GM23338 (cell line): ENCODE data around the gene LMBR1. TPM values are rescaled to one million over a fixed set of nuclear protein-coding genes. Genes with fewer than 3 reads are reported as not detected.

Source experiments
- ATAC-seq: fragments of 200-7000 bp; cut with Tn5 transposase; 3 replicates; pipeline ENCODE4 v1.9.1; 2020
- DNase-seq: peaks from one replicate; pipeline ENCODE4 v3.0.0-alpha.2; 2015; ENCODE audit warnings: low spot score
- H2AFZ ChIP-seq: fragments of 200-600 bp; sonication (generic); 2 replicates; pipeline ENCODE4 v1.8.0; 2016; ENCODE audit warnings: antibody characterized with exemption, mild to moderate bottlenecking, moderate library complexity
- H3F3A ChIP-seq: fragments of 200-600 bp; sonication (generic); replicated peaks from 2 replicates; pipeline ENCODE4 v1.8.0; 2017; ENCODE audit warnings: antibody characterized with exemption, mixed run types, low read depth
- H3K27ac ChIP-seq: fragments of 200-600 bp; sonication (generic); 2 replicates; pipeline ENCODE4 v1.6.1; 2016; ENCODE audit warnings: low read depth
- H3K27me3 ChIP-seq: fragments of 200-600 bp; sonication (generic); 2 replicates; pipeline ENCODE4 v1.8.0; 2016; ENCODE audit warnings: mild to moderate bottlenecking, mixed run types, moderate library complexity; ENCODE audit not compliant: insufficient read depth
- H3K36me3 ChIP-seq: fragments of 200-600 bp; sonication (generic); 2 replicates; pipeline ENCODE4 v1.8.0; 2016; ENCODE audit warnings: mild to moderate bottlenecking; ENCODE audit not compliant: insufficient read depth
- H3K4me1 ChIP-seq: fragments of 200-600 bp; sonication (generic); 2 replicates; pipeline ENCODE4 v1.8.0; 2016; ENCODE audit warnings: mild to moderate bottlenecking, moderate library complexity; ENCODE audit not compliant: insufficient read depth
- H3K4me2 ChIP-seq: fragments of 200-600 bp; sonication (generic); 2 replicates; pipeline ENCODE4 v1.7.1; 2017; ENCODE audit warnings: mixed run types
- H3K4me3 ChIP-seq: fragments of 200-600 bp; sonication (generic); 2 replicates; pipeline ENCODE4 v1.6.1; 2016; ENCODE audit warnings: mixed run types
- H3K79me2 ChIP-seq: fragments of 200-600 bp; sonication (generic); replicated peaks from 2 replicates; pipeline ENCODE4 v1.8.0; 2017; ENCODE audit warnings: mild to moderate bottlenecking; ENCODE audit not compliant: insufficient read depth
- H3K9me2 ChIP-seq: fragments of 200-600 bp; sonication (generic); 2 replicates; pipeline ENCODE4 v1.8.0; 2017; ENCODE audit not compliant: insufficient read depth
- H4K20me1 ChIP-seq: fragments of 200-600 bp; sonication (generic); replicated peaks from 2 replicates; pipeline ENCODE4 v1.8.0; 2017; ENCODE audit warnings: mild to moderate bottlenecking; ENCODE audit not compliant: insufficient read depth
- H3K27ac Mint-ChIP-seq: 2 replicates; pipeline ENCODE4 v1.8.0; 2020; ENCODE audit warnings: inconsistent platforms, mild to moderate bottlenecking, moderate library complexity, mixed read lengths
- H3K27me3 Mint-ChIP-seq: 3 replicates; pipeline ENCODE4 v1.8.0; 2022; ENCODE audit warnings: low read depth, mild to moderate bottlenecking, moderate library complexity, mixed read lengths, inconsistent platforms; ENCODE audit not compliant: insufficient read depth, poor library complexity
- H3K36me3 Mint-ChIP-seq: 3 replicates; pipeline ENCODE4 v1.8.0; 2021; ENCODE audit warnings: low read depth, mild to moderate bottlenecking, inconsistent platforms, moderate library complexity, mixed read lengths
- H3K4me1 Mint-ChIP-seq: 3 replicates; pipeline ENCODE4 v1.8.0; 2020; ENCODE audit warnings: mild to moderate bottlenecking, inconsistent platforms, mixed read lengths
- H3K4me3 Mint-ChIP-seq: 3 replicates; pipeline ENCODE4 v1.8.0; 2021; ENCODE audit warnings: moderate library complexity, mild to moderate bottlenecking, inconsistent platforms, mixed read lengths
- H3K9me3 Mint-ChIP-seq: 3 replicates; pipeline ENCODE4 v1.8.0; 2020; ENCODE audit warnings: moderate library complexity, mild to moderate bottlenecking, inconsistent platforms, mixed read lengths
- EZH2 ChIP-seq: fragments of 200-600 bp; sonication (generic); IDR thresholded peaks from one replicate; pipeline ENCODE4 v1.8.0; 2017; ENCODE audit warnings: antibody characterized with exemption, mild to moderate bottlenecking, low read depth; ENCODE audit not compliant: unreplicated experiment
- EZH2phosphoT487 ChIP-seq: fragments of 200-600 bp; sonication (generic); IDR thresholded peaks from one replicate; pipeline ENCODE4 v1.8.1; 2018; ENCODE audit warnings: antibody characterized with exemption; ENCODE audit not compliant: unreplicated experiment
- JUNB ChIP-seq: IDR thresholded peaks from one replicate; pipeline ENCODE4 v1.6.1; 2016; ENCODE audit warnings: antibody characterized with exemption; ENCODE audit not compliant: unreplicated experiment
- NANOG ChIP-seq: IDR thresholded peaks from 2 replicates; pipeline ENCODE4 v1.6.1; 2016; ENCODE audit warnings: antibody characterized with exemption, borderline replicate concordance
- POLR2AphosphoS5 ChIP-seq: IDR thresholded peaks from 2 replicates; pipeline ENCODE4 v1.6.1; 2016; ENCODE audit warnings: antibody characterized with exemption, low read depth
- STAT1 ChIP-seq: IDR thresholded peaks from one replicate; pipeline ENCODE4 v1.6.1; 2016; ENCODE audit warnings: antibody characterized with exemption; ENCODE audit not compliant: unreplicated experiment
- ZNF331 ChIP-seq: fragments of 250-450 bp; sonication (Bioruptor Pico); IDR thresholded peaks from 2 replicates; pipeline ENCODE4 v1.5.0; 2020; ENCODE audit warnings: low read depth, mild to moderate bottlenecking, moderate library complexity
- polyA plus RNA-seq: library from polyadenylated mRNA; unstranded; fragments of >200 nt; fragmentation: Nextera tagmentation; extraction: Ambion mirVana; gene quantifications from 2 replicates; pipeline ENCODE4 v1.2.1, GENCODE V29; 2016
- total RNA-seq: library from RNA; depleted of rRNA; stranded (reverse); fragments of >200 nt; shearing (Covaris generic); gene quantifications from 2 replicates; pipeline ENCODE4 v1.2.3, GENCODE V29; 2014
- TF ChIP-seq, protein P1 (sequence below), 2 experiments: fragments of 200-600 bp in 1 of 2; sonication (generic) in 1 of 2; conservative IDR thresholded peaks; 2 replicates each; pipeline versions ENCODE4 v1.5.1 to v1.6.1; 2016 to 2017; ENCODE audit warnings: antibody characterized with exemption in 2 of 2, low read depth in 2 of 2, mild to moderate bottlenecking in 2 of 2, moderate library complexity in 1 of 2
- TF ChIP-seq, protein P2 (sequence below): IDR thresholded peaks from 2 replicates; pipeline ENCODE4 v1.6.1; 2016; ENCODE audit warnings: antibody characterized with exemption
- TF ChIP-seq, protein P3 (sequence below): IDR thresholded peaks from one replicate; pipeline ENCODE4 v1.6.1; 2018; ENCODE audit warnings: antibody characterized with exemption; ENCODE audit not compliant: unreplicated experiment

The LMBR1 gene
- total and polyA plus RNA-seq, 2 experiments from 2014 or later, result 21.8 to 90.1 TPM

DNA sequence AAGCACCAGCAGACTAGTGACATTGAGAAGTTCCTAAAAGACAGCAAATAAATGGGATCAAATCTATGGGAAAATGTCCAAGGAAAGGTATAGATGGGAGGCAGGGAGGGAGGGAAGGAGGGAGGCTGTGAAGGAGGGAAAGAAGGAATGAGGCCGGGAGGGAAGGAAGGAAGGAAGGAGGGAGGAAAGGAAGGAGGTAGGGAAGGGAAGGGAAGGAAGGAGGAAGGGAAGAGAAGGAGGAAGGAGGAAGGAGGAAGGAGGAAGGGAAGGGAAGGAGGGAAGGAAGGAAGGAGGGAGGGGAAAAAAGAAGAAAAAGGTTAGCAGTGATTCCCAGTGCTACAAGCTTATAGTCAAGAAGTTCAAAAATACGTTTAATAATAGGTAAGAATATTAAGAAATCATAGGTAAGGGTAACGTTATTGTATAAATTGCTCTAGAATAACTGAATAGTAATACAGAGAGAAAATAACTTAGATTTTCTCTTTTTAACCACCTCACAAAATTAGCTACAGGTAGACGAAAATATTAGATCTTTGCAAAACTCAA lies 106.9 kb downstream of the LMBR1 start:
- no peaks in the 10 kb centered on the region for H3K27me3 Mint-ChIP-seq
- Histone ChIP-seq H2AFZ (no peak overlapping the region), H3K27ac (no peak overlapping the region), H3K4me2 (no peak overlapping the region), H3K4me3 (no peak overlapping the region), H4K20me1 (no peaks in the 10 kb centered on the region), H3F3A (no peaks in the 10 kb centered on the region), H3K4me1 (peaks cover 17% of the 10 kb centered on the region), H3K9me2 (no peaks in the 10 kb centered on the region; the same call in 1 of the 2 replicates), H3K36me3 (no peaks in the 10 kb centered on the region), H3K79me2 (no peaks in the 10 kb centered on the region), H3K27me3 (no peaks in the 10 kb centered on the region)
- ATAC-seq (no peak), DNase-seq (no peak)
- H3K9me3 Mint-ChIP-seq, result no peaks in the 10 kb centered on the region
- no peak overlapping the region for H3K27ac Mint-ChIP-seq
- peaks cover 5% of the 10 kb centered on the region; the same call in 1 of the 3 replicates for H3K36me3 Mint-ChIP-seq
- H3K4me3 Mint-ChIP-seq, result no peak overlapping the region
- peaks cover 22% of the 10 kb centered on the region for H3K4me1 Mint-ChIP-seq
- TF ChIP-seq, protein P1, sequence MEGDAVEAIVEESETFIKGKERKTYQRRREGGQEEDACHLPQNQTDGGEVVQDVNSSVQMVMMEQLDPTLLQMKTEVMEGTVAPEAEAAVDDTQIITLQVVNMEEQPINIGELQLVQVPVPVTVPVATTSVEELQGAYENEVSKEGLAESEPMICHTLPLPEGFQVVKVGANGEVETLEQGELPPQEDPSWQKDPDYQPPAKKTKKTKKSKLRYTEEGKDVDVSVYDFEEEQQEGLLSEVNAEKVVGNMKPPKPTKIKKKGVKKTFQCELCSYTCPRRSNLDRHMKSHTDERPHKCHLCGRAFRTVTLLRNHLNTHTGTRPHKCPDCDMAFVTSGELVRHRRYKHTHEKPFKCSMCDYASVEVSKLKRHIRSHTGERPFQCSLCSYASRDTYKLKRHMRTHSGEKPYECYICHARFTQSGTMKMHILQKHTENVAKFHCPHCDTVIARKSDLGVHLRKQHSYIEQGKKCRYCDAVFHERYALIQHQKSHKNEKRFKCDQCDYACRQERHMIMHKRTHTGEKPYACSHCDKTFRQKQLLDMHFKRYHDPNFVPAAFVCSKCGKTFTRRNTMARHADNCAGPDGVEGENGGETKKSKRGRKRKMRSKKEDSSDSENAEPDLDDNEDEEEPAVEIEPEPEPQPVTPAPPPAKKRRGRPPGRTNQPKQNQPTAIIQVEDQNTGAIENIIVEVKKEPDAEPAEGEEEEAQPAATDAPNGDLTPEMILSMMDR (conservative IDR thresholded peaks at IDR 0.05; ENCODE audit: low read depth in 2 of 2), result no peak
- TF ChIP-seq JUNB, result no peak
- TF ChIP-seq, protein P2, sequence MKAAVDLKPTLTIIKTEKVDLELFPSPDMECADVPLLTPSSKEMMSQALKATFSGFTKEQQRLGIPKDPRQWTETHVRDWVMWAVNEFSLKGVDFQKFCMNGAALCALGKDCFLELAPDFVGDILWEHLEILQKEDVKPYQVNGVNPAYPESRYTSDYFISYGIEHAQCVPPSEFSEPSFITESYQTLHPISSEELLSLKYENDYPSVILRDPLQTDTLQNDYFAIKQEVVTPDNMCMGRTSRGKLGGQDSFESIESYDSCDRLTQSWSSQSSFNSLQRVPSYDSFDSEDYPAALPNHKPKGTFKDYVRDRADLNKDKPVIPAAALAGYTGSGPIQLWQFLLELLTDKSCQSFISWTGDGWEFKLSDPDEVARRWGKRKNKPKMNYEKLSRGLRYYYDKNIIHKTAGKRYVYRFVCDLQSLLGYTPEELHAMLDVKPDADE, result no peak
- no peak for TF ChIP-seq EZH2
- TF ChIP-seq, protein P3, sequence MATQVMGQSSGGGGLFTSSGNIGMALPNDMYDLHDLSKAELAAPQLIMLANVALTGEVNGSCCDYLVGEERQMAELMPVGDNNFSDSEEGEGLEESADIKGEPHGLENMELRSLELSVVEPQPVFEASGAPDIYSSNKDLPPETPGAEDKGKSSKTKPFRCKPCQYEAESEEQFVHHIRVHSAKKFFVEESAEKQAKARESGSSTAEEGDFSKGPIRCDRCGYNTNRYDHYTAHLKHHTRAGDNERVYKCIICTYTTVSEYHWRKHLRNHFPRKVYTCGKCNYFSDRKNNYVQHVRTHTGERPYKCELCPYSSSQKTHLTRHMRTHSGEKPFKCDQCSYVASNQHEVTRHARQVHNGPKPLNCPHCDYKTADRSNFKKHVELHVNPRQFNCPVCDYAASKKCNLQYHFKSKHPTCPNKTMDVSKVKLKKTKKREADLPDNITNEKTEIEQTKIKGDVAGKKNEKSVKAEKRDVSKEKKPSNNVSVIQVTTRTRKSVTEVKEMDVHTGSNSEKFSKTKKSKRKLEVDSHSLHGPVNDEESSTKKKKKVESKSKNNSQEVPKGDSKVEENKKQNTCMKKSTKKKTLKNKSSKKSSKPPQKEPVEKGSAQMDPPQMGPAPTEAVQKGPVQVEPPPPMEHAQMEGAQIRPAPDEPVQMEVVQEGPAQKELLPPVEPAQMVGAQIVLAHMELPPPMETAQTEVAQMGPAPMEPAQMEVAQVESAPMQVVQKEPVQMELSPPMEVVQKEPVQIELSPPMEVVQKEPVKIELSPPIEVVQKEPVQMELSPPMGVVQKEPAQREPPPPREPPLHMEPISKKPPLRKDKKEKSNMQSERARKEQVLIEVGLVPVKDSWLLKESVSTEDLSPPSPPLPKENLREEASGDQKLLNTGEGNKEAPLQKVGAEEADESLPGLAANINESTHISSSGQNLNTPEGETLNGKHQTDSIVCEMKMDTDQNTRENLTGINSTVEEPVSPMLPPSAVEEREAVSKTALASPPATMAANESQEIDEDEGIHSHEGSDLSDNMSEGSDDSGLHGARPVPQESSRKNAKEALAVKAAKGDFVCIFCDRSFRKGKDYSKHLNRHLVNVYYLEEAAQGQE, result no peak
- no peak for TF ChIP-seq EZH2phosphoT487
- TF ChIP-seq STAT1, result no peak

DNA sequence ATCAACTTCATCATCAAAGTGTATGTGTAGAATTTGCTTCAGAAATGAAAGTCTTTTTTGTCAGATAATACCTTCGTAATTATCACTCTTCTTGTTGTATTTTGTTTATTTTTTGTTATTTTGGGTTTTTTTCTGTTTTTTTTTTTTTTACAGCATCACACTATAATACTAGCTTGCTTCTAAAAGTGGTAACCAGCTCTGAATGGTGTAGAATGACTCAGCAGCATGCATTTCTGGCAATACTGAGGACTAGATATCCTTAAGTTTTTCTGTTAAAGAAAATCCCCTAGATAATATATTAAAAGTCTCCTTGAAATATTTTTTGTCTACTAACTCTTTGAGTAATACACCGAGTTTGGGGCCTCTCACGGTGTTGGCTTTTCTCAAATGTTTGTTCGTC lies 109.1 kb downstream of the LMBR1 start:
- H3K27ac Mint-ChIP-seq, result peak overlapping the region; percentile 79
- H2AFZ ChIP-seq, result no peak overlapping the region
- H3K36me3 ChIP-seq, result no peaks in the 10 kb centered on the region
- H3K27me3 Mint-ChIP-seq, result no peaks in the 10 kb centered on the region
- H4K20me1 ChIP-seq, result no peaks in the 10 kb centered on the region
- no peak for ATAC-seq
- H3K27ac ChIP-seq, result peak overlapping the region; percentile 23; the same call in 1 of the 2 replicates
- peaks cover 4% of the 10 kb centered on the region; the same call in 1 of the 2 replicates for H3K4me1 ChIP-seq
- DNase-seq, result no peak
- H3K4me2 ChIP-seq, result no peak overlapping the region
- no peak overlapping the region for H3K4me3 Mint-ChIP-seq
- no peak overlapping the region for H3K4me3 ChIP-seq
- no peaks in the 10 kb centered on the region for H3K27me3 ChIP-seq
- no peaks in the 10 kb centered on the region for H3K79me2 ChIP-seq
- no peaks in the 10 kb centered on the region for H3K9me3 Mint-ChIP-seq
- H3K4me1 Mint-ChIP-seq, result peaks cover 16% of the 10 kb centered on the region
- peaks cover 5% of the 10 kb centered on the region; the same call in 1 of the 3 replicates for H3K36me3 Mint-ChIP-seq
- H3K9me2 ChIP-seq, result no peaks in the 10 kb centered on the region; the same call in 1 of the 2 replicates
- H3F3A ChIP-seq, result no peaks in the 10 kb centered on the region
- TF ChIP-seq NANOG (no peak), JUNB (no peak), ZNF331 (CRISPR knock-in tag) (no peak), EZH2 (no peak), POLR2AphosphoS5 (no peak)
- TF ChIP-seq, protein P3, result no peak
